ENCODE data around the gene TRIM38. TPM values are rescaled to one million over a fixed set of nuclear protein-coding genes. Genes with fewer than 3 reads are reported as not detected.
"Not testable (repeated sequence)": the region's sequence is repeated elsewhere in the genome, so short reads cannot be mapped to it uniquely, and the experiment has no call there.

The TRIM38 gene
- total RNA-seq, 1 experiment from 2014 or later, result 5.8 TPM

DNA sequence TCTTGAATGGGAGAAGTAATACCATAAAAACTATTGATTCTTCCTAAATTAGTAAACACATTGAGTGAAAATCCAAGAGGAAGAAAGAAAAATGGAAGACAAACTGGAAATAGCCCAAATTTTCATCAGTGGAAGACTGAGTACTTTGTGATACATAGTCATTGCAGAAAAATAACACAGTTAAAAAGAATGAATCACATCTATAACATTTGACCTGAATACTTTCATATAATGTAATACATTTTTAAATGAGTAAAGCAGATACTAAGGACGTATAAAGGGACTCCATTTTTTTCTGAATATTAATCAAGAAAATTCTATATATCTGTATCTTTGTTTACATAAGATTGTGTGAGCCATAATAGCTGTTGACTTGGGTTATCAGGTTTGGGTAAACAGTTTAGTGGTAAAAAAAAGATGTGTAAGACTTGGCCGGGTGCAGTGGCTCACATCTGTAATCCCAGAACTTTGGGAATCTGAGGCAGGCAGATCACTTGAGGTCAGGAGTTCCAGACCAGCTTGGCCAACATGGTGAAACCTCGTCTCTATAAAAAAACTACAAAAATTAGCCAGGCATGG, 27.8 kb upstream of the TRIM38 start:
- no peak for DNase-seq (ENCODE audit: low read depth)
- in situ Hi-C loops (cut with HindIII; ENCODE audit: low pct_unique_long_range_greater_than_20kb, low sequenced_read_pairs), result no loop called here

- in situ Hi-C loops (cut with HindIII; ENCODE audit: low pct_unique_long_range_greater_than_20kb, low sequenced_read_pairs), result no loop called here
These were observed 26.6 kb upstream of the TRIM38 start for GRCh38 chr6:25935953-25936352.

DNA sequence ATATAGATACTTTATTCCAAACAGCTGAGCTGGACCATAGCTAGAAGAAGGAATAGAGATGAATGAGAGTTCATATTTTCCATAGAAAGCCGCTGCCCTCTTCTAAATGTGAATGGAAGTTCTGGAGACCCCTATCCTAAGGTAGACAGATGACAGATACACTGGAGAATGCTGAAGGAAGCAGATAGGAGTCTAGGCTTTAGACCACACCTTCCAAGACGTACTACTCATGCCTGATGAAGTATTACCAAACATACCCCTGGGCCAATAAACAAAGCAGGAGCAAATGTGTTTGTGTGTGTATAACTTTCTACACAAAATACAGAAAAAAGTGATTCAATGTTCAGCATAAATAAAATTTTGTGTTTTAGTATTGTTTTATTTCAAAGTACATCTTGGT, 23.0 kb upstream of the TRIM38 start:
- no peak for DNase-seq (ENCODE audit: low read depth)
- in situ Hi-C loops (cut with HindIII; ENCODE audit: low pct_unique_long_range_greater_than_20kb, low sequenced_read_pairs), result no loop called here

More at GRCh38 chr6:25935953-25936352, 26.6 kb upstream of the TRIM38 start:
- no peak for DNase-seq (ENCODE audit: low read depth)

GRCh38 chr6:25942561-25943147, 19.9 kb upstream of the TRIM38 start:
- peak; percentile 43 for DNase-seq (ENCODE audit: low read depth)
- in situ Hi-C loops (cut with HindIII; ENCODE audit: low pct_unique_long_range_greater_than_20kb, low sequenced_read_pairs), result no loop called here

DNA sequence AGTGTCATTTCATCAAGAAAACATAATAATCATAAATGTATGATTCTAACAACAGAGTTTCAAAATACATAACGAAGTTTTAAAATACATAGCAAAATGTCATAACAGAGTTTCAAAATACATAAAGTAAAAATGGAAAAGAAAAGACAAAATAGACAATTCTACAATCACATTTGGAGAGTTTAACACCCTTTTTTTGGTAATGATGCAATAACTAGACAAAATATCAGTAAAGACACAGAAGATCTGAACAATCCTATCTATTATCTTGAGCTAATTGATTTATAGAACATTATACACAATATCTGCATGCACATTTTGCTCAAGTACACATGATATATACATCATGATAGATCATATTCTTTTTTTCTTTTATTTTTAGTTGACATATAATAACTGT, 18.7 kb upstream of the TRIM38 start:
- in situ Hi-C loops (cut with HindIII; ENCODE audit: low pct_unique_long_range_greater_than_20kb, low sequenced_read_pairs), result no loop called here
- no peak for DNase-seq (ENCODE audit: low read depth)

- in situ Hi-C loops (cut with HindIII; ENCODE audit: low pct_unique_long_range_greater_than_20kb, low sequenced_read_pairs), result no loop called here
- DNase-seq (ENCODE audit: low read depth), result no peak
These were observed 17.7 kb upstream of the TRIM38 start for GRCh38 chr6:25944688-25945574.

DNA sequence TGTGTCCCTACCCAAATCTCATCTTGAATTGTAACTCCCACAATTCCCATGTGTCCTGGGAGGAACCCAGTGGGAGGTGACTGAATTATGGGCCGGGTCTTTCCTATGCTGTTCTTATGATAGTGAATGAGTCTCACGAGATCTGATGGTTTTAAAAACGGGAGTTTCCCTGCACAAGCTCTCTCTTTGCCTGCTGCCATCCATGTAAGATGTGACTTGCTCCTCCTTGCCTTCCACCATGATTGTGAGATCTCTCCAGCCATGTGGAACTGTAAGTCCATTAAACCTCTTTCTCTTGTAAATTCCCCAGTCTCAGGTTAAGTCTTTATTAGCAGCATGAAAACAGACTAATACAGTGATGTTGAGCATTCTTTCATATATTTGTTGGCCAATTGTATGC, 16.9 kb upstream of the TRIM38 start:
- in situ Hi-C loops (cut with HindIII; ENCODE audit: low pct_unique_long_range_greater_than_20kb, low sequenced_read_pairs); DNase-seq (ENCODE audit: low read depth): not testable (repeated sequence)

DNA sequence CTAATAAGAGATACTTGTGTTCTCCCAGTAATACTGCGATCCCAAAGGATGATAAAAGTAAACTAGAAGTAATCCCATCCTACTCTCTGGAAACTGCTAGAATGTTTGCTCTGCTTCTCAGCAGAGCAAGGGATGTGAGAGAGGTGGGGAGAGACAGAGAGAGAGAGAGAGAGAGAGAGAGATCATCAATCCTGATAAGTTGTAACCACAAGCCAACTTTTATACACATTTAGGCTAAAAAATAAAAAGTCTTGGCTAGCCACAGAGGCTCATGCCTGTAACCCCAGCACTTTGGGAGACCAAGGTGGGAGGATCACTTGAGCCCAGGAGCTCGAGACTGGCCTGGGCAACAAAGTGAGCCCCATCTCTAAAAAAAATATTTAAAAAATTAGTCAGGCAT, 16.0 kb upstream of the TRIM38 start:
- DNase-seq (ENCODE audit: low read depth), result no peak
- in situ Hi-C loops (cut with HindIII; ENCODE audit: low pct_unique_long_range_greater_than_20kb, low sequenced_read_pairs), result no loop called here

GRCh38 chr6:25947492-25947891, 15.1 kb upstream of the TRIM38 start:
- DNase-seq (ENCODE audit: low read depth); in situ Hi-C loops (cut with HindIII; ENCODE audit: low pct_unique_long_range_greater_than_20kb, low sequenced_read_pairs): not testable (repeated sequence)

- in situ Hi-C loops (cut with HindIII; ENCODE audit: low pct_unique_long_range_greater_than_20kb, low sequenced_read_pairs), result no loop called here
- no peak for DNase-seq (ENCODE audit: low read depth)
These were observed 12.9 kb upstream of the TRIM38 start for GRCh38 chr6:25949695-25950094.

DNA sequence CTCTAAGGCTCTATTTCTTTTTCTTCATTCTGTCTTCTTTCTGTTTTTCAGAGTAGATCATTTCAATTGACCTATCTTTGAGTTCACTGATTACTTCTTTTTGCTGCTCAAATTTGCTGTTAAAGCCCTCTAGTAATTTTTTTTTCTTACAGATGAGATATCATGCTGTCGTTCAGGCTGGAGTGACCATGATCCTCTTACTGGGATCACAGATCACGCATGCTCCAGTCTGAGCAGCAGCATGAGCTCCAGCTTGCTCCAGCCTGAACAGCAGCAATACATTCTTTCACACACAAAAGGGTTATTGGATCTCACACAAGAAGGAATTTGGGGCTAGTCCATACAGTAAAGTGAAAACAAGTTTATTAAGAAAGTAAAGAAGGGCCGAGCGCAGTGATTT, 12.3 kb upstream of the TRIM38 start:
- in situ Hi-C loops (cut with HindIII; ENCODE audit: low pct_unique_long_range_greater_than_20kb, low sequenced_read_pairs), result no loop called here
- DNase-seq (ENCODE audit: low read depth), result no peak

DNA sequence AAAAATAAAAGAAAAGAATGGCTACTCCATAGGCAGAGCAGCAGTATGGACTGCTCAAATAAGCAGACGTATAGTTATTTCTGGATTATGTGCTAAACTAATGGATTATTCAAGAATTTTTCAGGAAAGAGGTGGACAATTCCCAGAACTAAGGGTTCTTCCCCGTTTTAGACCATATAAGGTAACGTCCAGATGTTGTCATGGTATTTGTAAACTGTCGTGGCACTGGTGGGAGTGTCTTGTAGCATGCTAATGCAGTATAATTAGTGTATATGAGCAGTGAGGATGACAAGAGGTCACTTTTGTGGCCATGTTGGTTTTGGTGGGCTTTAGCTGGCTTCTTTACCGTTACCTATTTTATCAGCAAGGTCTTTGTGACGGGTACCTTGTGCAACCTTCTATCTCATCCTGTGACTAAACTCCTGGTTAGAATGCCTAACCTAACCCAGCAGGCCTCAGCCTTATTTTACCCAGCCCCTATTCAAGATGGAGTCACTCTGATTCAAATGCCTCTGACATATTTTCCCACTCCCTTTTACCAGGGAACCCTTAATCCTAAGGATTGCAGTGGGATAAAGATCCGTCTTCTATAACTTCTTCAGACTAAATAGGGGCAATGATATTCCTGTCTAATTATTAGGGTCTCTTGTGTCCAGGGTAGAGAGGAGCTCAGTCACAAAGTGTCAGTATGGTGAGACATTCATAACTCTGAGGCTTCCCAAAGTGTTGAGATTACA, 11.1 kb upstream of the TRIM38 start:
- in situ Hi-C loops (cut with HindIII; ENCODE audit: low pct_unique_long_range_greater_than_20kb, low sequenced_read_pairs), result no loop called here
- DNase-seq (ENCODE audit: low read depth), result no peak

DNA sequence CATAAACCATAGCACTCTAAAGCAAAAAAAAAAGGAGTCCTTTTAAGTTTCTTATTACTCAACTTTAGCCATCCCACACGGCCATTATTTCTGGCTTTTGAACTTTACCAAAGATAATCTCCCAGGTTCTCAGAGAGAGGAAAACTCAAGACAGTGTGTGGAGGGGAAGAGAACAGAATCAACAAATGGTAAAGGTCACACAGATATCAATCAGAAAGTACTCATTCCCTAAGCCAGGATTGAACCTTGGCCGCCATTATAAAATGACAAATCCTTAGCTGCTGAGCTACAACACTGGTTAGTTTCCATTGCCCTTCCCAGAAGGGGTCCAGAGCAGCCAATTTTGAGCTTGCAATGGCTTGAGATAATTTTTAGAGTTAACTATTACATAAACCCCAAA, 10.1 kb upstream of the TRIM38 start:
- no peak for DNase-seq (ENCODE audit: low read depth)
- in situ Hi-C loops (cut with HindIII; ENCODE audit: low pct_unique_long_range_greater_than_20kb, low sequenced_read_pairs), result no loop called here

DNA sequence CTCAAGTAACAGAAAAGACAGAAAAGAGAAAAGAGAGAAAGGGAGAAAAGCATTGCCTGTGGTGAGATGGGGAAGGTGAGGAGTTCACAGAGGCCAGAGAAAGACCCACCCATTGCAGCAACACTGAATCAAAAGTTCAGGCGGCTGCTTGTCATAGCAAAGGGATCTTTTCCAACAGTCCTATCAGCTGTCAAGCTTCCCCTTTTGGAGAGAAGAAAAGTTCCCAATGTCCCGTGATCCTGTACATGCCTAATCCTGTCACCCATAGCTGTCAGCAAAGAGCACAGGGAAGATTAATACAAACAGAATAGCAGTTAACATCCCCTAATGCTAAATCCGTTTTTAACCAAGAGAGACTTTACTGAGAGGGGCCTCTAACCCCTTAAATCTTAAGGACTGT, 8.9 kb upstream of the TRIM38 start:
- in situ Hi-C loops (cut with HindIII; ENCODE audit: low pct_unique_long_range_greater_than_20kb, low sequenced_read_pairs), result no loop called here
- DNase-seq (ENCODE audit: low read depth), result no peak

GRCh38 chr6:25954756-25955155, 7.8 kb upstream of the TRIM38 start:
- in situ Hi-C loops (cut with HindIII; ENCODE audit: low pct_unique_long_range_greater_than_20kb, low sequenced_read_pairs), result no loop called here
- DNase-seq (ENCODE audit: low read depth), result no peak

DNA sequence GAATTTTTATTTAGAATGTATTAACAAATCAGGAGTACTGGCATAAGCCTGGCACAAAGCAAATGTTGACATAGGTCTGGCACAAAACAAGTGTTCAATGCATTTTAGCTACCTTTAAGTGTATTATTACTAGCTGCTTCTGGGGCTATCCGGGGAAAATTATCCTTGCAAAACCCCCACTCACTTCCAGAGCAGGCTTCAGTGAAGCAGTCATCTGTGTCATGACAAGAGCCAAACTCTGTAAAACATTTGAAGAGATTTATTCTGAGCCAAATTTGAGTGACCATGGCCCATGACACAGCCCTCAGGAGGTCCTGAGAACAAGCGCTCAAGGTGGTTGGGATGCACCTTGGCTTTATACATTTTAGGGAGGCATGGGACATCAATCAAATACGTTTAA, 6.4 kb upstream of the TRIM38 start:
- no peak for DNase-seq (ENCODE audit: low read depth)
- in situ Hi-C loops (cut with HindIII; ENCODE audit: low pct_unique_long_range_greater_than_20kb, low sequenced_read_pairs), result no loop called here

DNA sequence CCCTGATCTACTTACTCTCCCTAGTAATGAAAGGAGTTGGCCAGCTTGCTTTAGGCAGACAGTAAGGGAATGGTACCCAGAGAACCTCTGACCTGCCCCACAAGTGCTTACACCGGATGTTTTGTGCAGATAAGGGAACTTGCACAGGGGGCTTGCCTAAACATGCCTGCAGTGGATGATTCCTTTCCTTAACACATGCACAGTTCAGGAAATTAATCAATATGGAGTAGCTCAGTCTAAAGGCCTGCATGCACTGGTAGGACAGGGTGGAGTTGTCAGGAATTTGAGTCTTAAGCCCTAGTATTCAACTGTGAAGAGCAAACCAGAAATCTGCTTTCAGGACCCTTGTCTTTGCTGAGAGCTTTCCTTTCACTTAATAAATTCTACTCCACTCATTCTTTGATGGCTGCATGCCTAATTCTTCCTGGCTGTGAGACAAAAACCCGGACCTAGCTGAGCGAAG, 3.9 kb upstream of the TRIM38 start:
- in situ Hi-C loops (cut with HindIII; ENCODE audit: low pct_unique_long_range_greater_than_20kb, low sequenced_read_pairs), result no loop called here
- DNase-seq (ENCODE audit: low read depth), result no peak

- in situ Hi-C loops (cut with HindIII; ENCODE audit: low pct_unique_long_range_greater_than_20kb, low sequenced_read_pairs), result no loop called here
- DNase-seq (ENCODE audit: low read depth), result no peak
These were observed 2.6 kb upstream of the TRIM38 start for GRCh38 chr6:25959890-25960536.
